ENCODE data around the gene SULT1C2. TPM values are rescaled to one million over a fixed set of nuclear protein-coding genes. Genes with fewer than 3 reads are reported as not detected.
A peak's percentile ranks its signal among the peaks of the same experiment; 100 is the strongest.

Gene SULT1C2
- total and polyA plus RNA-seq, 2 of the 13 experiments (the other 11 are each of a cell fraction or from before 2014, with no cell fraction given), result 4.0 to 6.2 TPM

- TF ChIP-seq TBX2 (CRISPR knock-in tag; IDR thresholded peaks at IDR 0.05; ENCODE audit: borderline replicate concordance) (peak; percentile 60; the same call in 1 of the 2 replicates), PAXIP1 (CRISPR knock-in tag; conservative IDR thresholded peaks at IDR 0.05) (0 out of 2 replicates have a peak, but pooled peaks have one; percentile 31), ZNF615 (CRISPR knock-in tag; IDR thresholded peaks at IDR 0.05; ENCODE audit: borderline replicate concordance) (no peak), RFXAP (CRISPR knock-in tag; IDR thresholded peaks at IDR 0.05; ENCODE audit: borderline replicate concordance) (no peak), ZNF580 (CRISPR knock-in tag; IDR thresholded peaks at IDR 0.05; ENCODE audit: borderline replicate concordance, low read depth) (no peak), RBM39 (IDR thresholded peaks at IDR 0.05; ENCODE audit: low read depth, low read length, poor library complexity, severe bottlenecking) (no peak), ZFX (CRISPR knock-in tag; IDR thresholded peaks at IDR 0.05; ENCODE audit: low read depth) (peak; percentile 57), GPBP1L1 (CRISPR knock-in tag; IDR thresholded peaks at IDR 0.05) (no peak), FOXA3 (CRISPR knock-in tag; IDR thresholded peaks at IDR 0.05) (0 out of 2 replicates have a peak, but pooled peaks have one; percentile 10), ZNF317 (CRISPR knock-in tag; IDR thresholded peaks at IDR 0.05) (no peak), SOX6 (IDR thresholded peaks at IDR 0.05) (no peak), SOX6 (CRISPR knock-in tag; IDR thresholded peaks at IDR 0.05) (peak; percentile 61), ZNF331 (CRISPR knock-in tag; IDR thresholded peaks at IDR 0.05) (peak; percentile 23; the same call in 1 of the 2 replicates), MYPOP (CRISPR knock-in tag; IDR thresholded peaks at IDR 0.05) (no peak), SAP130 (CRISPR knock-in tag; IDR thresholded peaks at IDR 0.05; ENCODE audit: low read depth) (peak; percentile 33; the same call in 1 of the 2 replicates), HNF1A (IDR thresholded peaks at IDR 0.05; ENCODE audit: low read depth) (peak; percentile 39; the same call in 1 of the 2 replicates), HNF1A (CRISPR knock-in tag; IDR thresholded peaks at IDR 0.05; ENCODE audit: borderline replicate concordance) (peak; percentile 47; the same call in 1 of the 2 replicates), RCOR2 (CRISPR knock-in tag; IDR thresholded peaks at IDR 0.05) (no peak), SMAD3 (CRISPR knock-in tag; IDR thresholded peaks at IDR 0.05) (no peak), SALL1 (CRISPR knock-in tag; IDR thresholded peaks at IDR 0.05) (peak; percentile 29; the same call in 1 of the 2 replicates)
These were observed 26.8 kb downstream of the SULT1C2 start (continued) for GRCh38 chr2:108315444-108315934.
